SU-DHL-6 (cell line): ENCODE results near the gene WTAP.

Source experiments
- EZH2phosphoT487 ChIP-seq: fragments of 200-600 bp; sonication (generic), shearing (Covaris generic); conservative IDR thresholded peaks from 2 replicates; pipeline ENCODE4 v1.6.1; 2018; ENCODE audit warnings: mild to moderate bottlenecking, antibody characterized with exemption, low read length, moderate library complexity, mixed read lengths
- TF ChIP-seq, protein P1 (sequence below): fragments of 200-600 bp; sonication (generic); IDR thresholded peaks from one replicate; pipeline ENCODE4 v1.5.1; 2017; ENCODE audit warnings: antibody characterized with exemption, mild to moderate bottlenecking, low read length, moderate library complexity; ENCODE audit not compliant: insufficient read depth, poor library complexity, severe bottlenecking

- TF ChIP-seq, protein P1, sequence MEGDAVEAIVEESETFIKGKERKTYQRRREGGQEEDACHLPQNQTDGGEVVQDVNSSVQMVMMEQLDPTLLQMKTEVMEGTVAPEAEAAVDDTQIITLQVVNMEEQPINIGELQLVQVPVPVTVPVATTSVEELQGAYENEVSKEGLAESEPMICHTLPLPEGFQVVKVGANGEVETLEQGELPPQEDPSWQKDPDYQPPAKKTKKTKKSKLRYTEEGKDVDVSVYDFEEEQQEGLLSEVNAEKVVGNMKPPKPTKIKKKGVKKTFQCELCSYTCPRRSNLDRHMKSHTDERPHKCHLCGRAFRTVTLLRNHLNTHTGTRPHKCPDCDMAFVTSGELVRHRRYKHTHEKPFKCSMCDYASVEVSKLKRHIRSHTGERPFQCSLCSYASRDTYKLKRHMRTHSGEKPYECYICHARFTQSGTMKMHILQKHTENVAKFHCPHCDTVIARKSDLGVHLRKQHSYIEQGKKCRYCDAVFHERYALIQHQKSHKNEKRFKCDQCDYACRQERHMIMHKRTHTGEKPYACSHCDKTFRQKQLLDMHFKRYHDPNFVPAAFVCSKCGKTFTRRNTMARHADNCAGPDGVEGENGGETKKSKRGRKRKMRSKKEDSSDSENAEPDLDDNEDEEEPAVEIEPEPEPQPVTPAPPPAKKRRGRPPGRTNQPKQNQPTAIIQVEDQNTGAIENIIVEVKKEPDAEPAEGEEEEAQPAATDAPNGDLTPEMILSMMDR = no peak
- TF ChIP-seq EZH2phosphoT487 = no peak
These were observed 3.0 kb downstream of the WTAP start for GRCh38 chr6:159730332-159730676.
